Endothelial cell of umbilical vein (primary cell): ENCODE data around the gene ADAMTS14. TPM values are rescaled to one million over a fixed set of nuclear protein-coding genes. Genes with fewer than 3 reads are reported as not detected.

Experiments used
- BruUV-seq: library from RNA; stranded (reverse); fragments of 400-500 nt; replicated peaks from 2 replicates; lab custom pipeline; 2021; lab: Mats Ljungman, UMichigan
- CTCF ChIA-PET: fragments of 300-600, 350-600 bp; sonication (Branson Sonifier 250); formaldehyde crosslinking; loops from one replicate; lab custom pipeline; 2021; ENCODE audit warnings: antibody characterized with exemption, inconsistent platforms; lab: Charles Lee
- POLR2A ChIA-PET: fragments of 300-600, 350-600 bp; sonication (Branson Sonifier 250); formaldehyde crosslinking; loops from one replicate; lab custom pipeline; 2021; ENCODE audit warnings: antibody characterized with exemption, inconsistent platforms; lab: Charles Lee
- DNase-seq: peaks from one replicate; pipeline ENCODE4 v3.0.0-alpha.2; 2011; ENCODE audit warnings: low read depth, low spot score
- FAIRE-seq: peaks from 2 replicates; lab custom pipeline; 2011; peaks lifted over from hg19 to GRCh38; lab: Jason Lieb, UNC
- H2AFZ ChIP-seq: 2 replicates; pipeline ENCODE4 v1.6.0; 2012; ENCODE audit warnings: low read depth, low read length, control low read depth, inconsistent platforms
- H3K27ac ChIP-seq: 2 replicates; pipeline ENCODE4 v1.5.1; 2011; ENCODE audit warnings: low read depth, mild to moderate bottlenecking, control low read depth, low read length, moderate library complexity; ENCODE audit not compliant: insufficient read depth
- H3K27me3 ChIP-seq, 2 experiments: 2 replicates each; pipeline versions ENCODE4 v1.6.0 to v1.6.1; 2011; ENCODE audit warnings: low read length in 2 of 2, mixed read lengths in 1 of 2; ENCODE audit not compliant: control insufficient read depth in 2 of 2, insufficient read depth in 2 of 2
- H3K36me3 ChIP-seq, 2 experiments: 2 replicates in 1 of 2; 3 replicates in 1 of 2; pipeline ENCODE4 v1.5.1; 2011; ENCODE audit warnings: low read length in 2 of 2, mild to moderate bottlenecking in 1 of 2, moderate library complexity in 1 of 2; ENCODE audit not compliant: control insufficient read depth in 2 of 2, insufficient read depth in 2 of 2; ENCODE audit errors: extremely low read depth in 1 of 2
- H3K4me1 ChIP-seq: 3 replicates; pipeline ENCODE4 v1.5.1; 2011; ENCODE audit warnings: mild to moderate bottlenecking, low read length; ENCODE audit not compliant: control insufficient read depth, insufficient read depth; ENCODE audit errors: extremely low read depth
- H3K4me2 ChIP-seq: 2 replicates; pipeline ENCODE4 v1.6.1; 2011; ENCODE audit warnings: low read length, control low read depth, mixed read lengths; ENCODE audit not compliant: insufficient read depth
- H3K4me3 ChIP-seq, 3 experiments: fragments of 200-600 bp in 1 of 3; sonication (generic), shearing (Covaris generic) in 1 of 3; replicated peaks in 1 of 3; 2 replicates each; pipeline ENCODE4 v1.5.1; 2011 to 2016; ENCODE audit warnings: control low read depth in 3 of 3, low read length in 3 of 3, mild to moderate bottlenecking in 2 of 3, inconsistent platforms in 1 of 3, low read depth in 1 of 3, moderate library complexity in 1 of 3; ENCODE audit not compliant: insufficient read depth in 1 of 3
- H3K79me2 ChIP-seq: 2 replicates; pipeline ENCODE4 v1.6.0; 2012; ENCODE audit warnings: low read length, inconsistent platforms; ENCODE audit not compliant: control insufficient read depth, insufficient read depth
- H3K9ac ChIP-seq: replicated peaks from 2 replicates; pipeline ENCODE3; 2011; ENCODE audit warnings: low read length, control low read depth; ENCODE audit not compliant: insufficient read depth; ENCODE audit errors: extremely low read depth
- H3K9me1 ChIP-seq: replicated peaks from 3 replicates; pipeline ENCODE4 v1.6.0; 2011; ENCODE audit warnings: mild to moderate bottlenecking, low read length; ENCODE audit not compliant: control insufficient read depth, insufficient read depth; ENCODE audit errors: extremely low read depth
- H3K9me3 ChIP-seq: replicated peaks from 2 replicates; pipeline ENCODE4 v1.5.1; 2012; ENCODE audit warnings: low read length, inconsistent platforms; ENCODE audit not compliant: control insufficient read depth, insufficient read depth
- H4K20me1 ChIP-seq: replicated peaks from 2 replicates; pipeline ENCODE3; 2011; ENCODE audit warnings: mild to moderate bottlenecking, low read length; ENCODE audit not compliant: control insufficient read depth, insufficient read depth; ENCODE audit errors: extremely low read depth
- CTCF ChIP-seq, 2 donors: IDR thresholded peaks; 1 replicate in 1 of 2; 2 replicates in 1 of 2; pipeline ENCODE4 v1.5.1; 2011; ENCODE audit warnings: low read length in 2 of 2, mild to moderate bottlenecking in 2 of 2, moderate library complexity in 2 of 2, control low read depth in 1 of 2, inconsistent platforms in 1 of 2, low read depth in 1 of 2; ENCODE audit not compliant: insufficient read depth in 1 of 2; ENCODE audit errors: extremely low read depth in 1 of 2
- EZH2 ChIP-seq: IDR thresholded peaks from 2 replicates; pipeline ENCODE4 v1.6.1; 2012; ENCODE audit warnings: borderline replicate concordance, low read depth, mild to moderate bottlenecking, moderate library complexity, low read length, inconsistent platforms; ENCODE audit not compliant: severe bottlenecking
- FOS ChIP-seq: IDR thresholded peaks from 2 replicates; pipeline ENCODE4 v1.6.1; 2011; ENCODE audit warnings: mild to moderate bottlenecking, low read length, moderate library complexity, borderline replicate concordance; ENCODE audit not compliant: insufficient read depth
- GATA2 ChIP-seq: IDR thresholded peaks from 2 replicates; pipeline ENCODE4 v1.7.0; 2011; ENCODE audit warnings: low read depth, mild to moderate bottlenecking, moderate library complexity, mixed read lengths, low read length; ENCODE audit not compliant: insufficient read length, insufficient read depth
- JUN ChIP-seq: IDR thresholded peaks from 2 replicates; pipeline ENCODE4 v1.6.1; 2011; ENCODE audit warnings: borderline replicate concordance, low read depth; ENCODE audit not compliant: insufficient read length, insufficient read depth
- MAX ChIP-seq: IDR thresholded peaks from 2 replicates; pipeline ENCODE4 v1.6.1; 2011; ENCODE audit not compliant: insufficient read depth, insufficient read length
- MYC ChIP-seq: IDR thresholded peaks from one replicate; pipeline ENCODE4 v1.6.1; 2011; ENCODE audit warnings: mild to moderate bottlenecking, low read depth, low read length
- POLR2A ChIP-seq: IDR thresholded peaks from 2 replicates; pipeline ENCODE4 v1.6.1; 2012; ENCODE audit warnings: low read depth, mild to moderate bottlenecking, control low read depth, low read length
- POLR2AphosphoS5 ChIP-seq: IDR thresholded peaks from 2 replicates; pipeline ENCODE4 v1.6.1; 2012; ENCODE audit warnings: low read depth, mild to moderate bottlenecking, control low read depth, low read length, moderate library complexity; ENCODE audit not compliant: insufficient read depth
- dilution Hi-C: fragments of 300-500 bp; cut with MboI; formaldehyde crosslinking; loops from one replicate; pipeline ENCODE4 v1.15.0; 2019; ENCODE audit warnings: low sequenced_read_pairs; ENCODE audit not compliant: extremely low pct_ligation_motif_present
- intact Hi-C: fragments of 100-400 bp; cut with micrococcal nuclease; formaldehyde crosslinking; loops from one replicate; pipeline ENCODE4 v1.10.0; 2022
- polyA plus RNA-seq, 4 experiments: library from polyadenylated mRNA; depleted of rRNA in 3 of 4; stranded (reverse) in 3 of 4; unstranded in 1 of 4; fragments of >200 nt; gene quantifications; 2 replicates each; pipeline versions ENCODE4 v1.2.1 to v1.2.3, GENCODE V29; 2011 to 2012; ENCODE audit warnings: missing spikeins in 1 of 4
- total RNA-seq: library from RNA; stranded (reverse); gene quantifications from 2 replicates; pipeline ENCODE4 v1.2.3, GENCODE V29; 2021

ADAMTS14 gene
- total and polyA plus RNA-seq, 2 donors (not counting 3 experiments of a cell fraction or from before 2014, with no cell fraction given), result not detected

GRCh38 chr10:70668454-70668970 lies 3.8 kb upstream of the ADAMTS14 start:
- dilution Hi-C loops, result no loop called here

More at GRCh38 chr10:70668454-70668970, 3.8 kb upstream of the ADAMTS14 start:
- no TSS peak for BruUV-seq
- Histone ChIP-seq H4K20me1 (no peaks in the 10 kb centered on the region), H3K9me3 (no peaks in the 10 kb centered on the region), H2AFZ (no peak overlapping the region), H3K4me1 (no peaks in the 10 kb centered on the region), H3K4me3 (no peak overlapping the region), H3K9me1 (no peaks in the 10 kb centered on the region), H3K79me2 (no peaks in the 10 kb centered on the region), H3K4me2 (no peak overlapping the region), H3K27ac (no peak overlapping the region), H3K9ac (no peak overlapping the region), H3K36me3 (no peaks in the 10 kb centered on the region), H3K27me3 (peaks cover 22 to 26% of the 10 kb centered on the region in 2 experiments)
- POLR2A ChIA-PET, result no interaction called here
- intact Hi-C loops, result no loop called here
- CTCF ChIA-PET, result no interaction called here
- DNase-seq (no peak), FAIRE-seq (no peak)
- TF ChIP-seq GATA2, result no peak
- TF ChIP-seq CTCF (IDR thresholded peaks at IDR 0.05; ENCODE audit: extremely low read depth in 1 of 2, insufficient read depth in 1 of 2, low read depth in 1 of 2, low read length in 2 of 2), result no peak
- TF ChIP-seq POLR2A, result no peak
- TF ChIP-seq FOS, result no peak
- no peak for TF ChIP-seq MYC
- TF ChIP-seq POLR2AphosphoS5, result no peak
- TF ChIP-seq MAX, result no peak
- no peak for TF ChIP-seq JUN
- TF ChIP-seq EZH2, result no peak
